Muscle of leg (tissue), 11 donors: ENCODE data around the gene MT1H. TPM values are rescaled to one million over a fixed set of nuclear protein-coding genes. Genes with fewer than 3 reads are reported as not detected.
"Not testable (repeated sequence)": the region's sequence is repeated elsewhere in the genome, so short reads cannot be mapped to it uniquely, and the experiment has no call there.

Source experiments
- DNase-seq: peaks from one replicate; pipeline ENCODE4 v3.0.0; 2013
- H3K27ac ChIP-seq: one replicate; pipeline ENCODE4 v1.5.1; 2013; ENCODE audit warnings: mild to moderate bottlenecking, low read length, control low read depth
- H3K27me3 ChIP-seq: one replicate; pipeline ENCODE4 v1.6.1; 2013; ENCODE audit warnings: low read length; ENCODE audit not compliant: control insufficient read depth, insufficient read depth
- H3K36me3 ChIP-seq: one replicate; pipeline ENCODE4 v1.6.1; 2013; ENCODE audit warnings: low read length; ENCODE audit not compliant: control insufficient read depth, insufficient read depth
- H3K4me1 ChIP-seq: one replicate; pipeline ENCODE4 v1.6.1; 2013; ENCODE audit warnings: low read length; ENCODE audit not compliant: control insufficient read depth, insufficient read depth
- H3K4me3 ChIP-seq: one replicate; pipeline ENCODE4 v1.5.1; 2013; ENCODE audit warnings: low read length, control low read depth
- H3K9me3 ChIP-seq: replicated peaks from 2 replicates; pipeline ENCODE4 v1.6.1; 2013; ENCODE audit warnings: low read depth, low read length; ENCODE audit not compliant: control insufficient read depth
- WGBS: methylation state at CpG from one replicate; pipeline ENCODE4 v1.1.5; 2013; ENCODE audit warnings: missing lambda C conversion rate; ENCODE audit not compliant: insufficient coverage; 5-methylcytosine and 5-hydroxymethylcytosine counted together
- polyA plus RNA-seq, 8 donors: library from polyadenylated mRNA; unstranded; fragments of 120-200 nt; gene quantifications; one replicate each; pipeline versions ENCODE4 v1.2.1 to v1.2.3, GENCODE V29; 2013; ENCODE audit warnings: inconsistent platforms in 1 of 8, low replicate concordance in 1 of 8; ENCODE audit not compliant: insufficient read length in 8 of 8, insufficient read depth in 1 of 8
- total RNA-seq: library from RNA; stranded (reverse); fragments of 120-200 nt; gene quantifications from one replicate; pipeline ENCODE4 v1.2.4, GENCODE V29; 2013

MT1H gene
- total and polyA plus RNA-seq, 9 donors, result 0.40 to 8.7 (median 5.1) TPM; not detected in 4

DNA sequence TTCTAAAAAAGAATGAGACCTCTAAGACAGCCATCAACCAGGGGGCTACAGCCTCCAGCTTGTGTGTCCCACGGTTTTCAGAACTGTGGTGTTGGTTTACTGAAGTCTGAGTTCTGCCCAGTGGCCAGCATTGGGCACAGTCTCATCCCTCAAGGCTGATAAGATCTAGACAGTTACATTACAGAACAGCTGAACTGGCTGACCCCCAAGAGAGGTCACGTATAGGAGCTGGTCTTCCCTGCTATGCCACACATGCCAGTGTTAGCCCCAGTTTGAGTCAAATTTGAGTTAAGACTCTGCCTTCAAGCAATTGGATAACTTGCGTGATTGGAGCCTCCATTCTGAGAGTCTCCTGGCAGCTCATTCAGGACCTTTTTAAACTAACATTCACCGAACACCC lies 45.5 kb downstream of the MT1H start:
- WGBS, result 83% methylated on average over 2 of the region's 4 CpGs
- no peaks in the 10 kb centered on the region for H3K9me3 ChIP-seq
- no peaks in the 10 kb centered on the region for H3K27me3 ChIP-seq
- DNase-seq, result no peak
- H3K4me1 ChIP-seq, result no peaks in the 10 kb centered on the region
- no peaks in the 10 kb centered on the region for H3K36me3 ChIP-seq
- no peak overlapping the region for H3K27ac ChIP-seq
- no peak overlapping the region for H3K4me3 ChIP-seq

DNA sequence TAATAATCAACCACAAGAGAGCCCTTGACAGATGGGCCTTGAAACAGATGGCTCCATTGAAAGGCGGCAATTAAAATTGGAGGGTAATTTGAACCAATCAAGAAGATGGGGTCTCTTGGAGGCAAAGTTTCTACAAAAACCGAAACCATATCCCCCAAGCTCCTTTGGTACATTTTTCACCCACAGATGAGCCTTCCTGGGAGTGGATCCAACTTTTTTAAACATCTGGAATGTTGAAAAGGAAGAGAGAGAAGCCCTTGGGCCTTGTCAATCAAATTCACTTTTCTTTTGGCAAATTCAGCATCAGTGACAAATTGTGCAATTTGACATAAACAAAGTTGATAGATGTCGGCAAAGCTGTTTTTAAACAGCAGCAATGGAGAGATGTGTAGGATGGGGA lies 47.1 kb downstream of the MT1H start:
- WGBS, result no CpG with 5 or more reads among the region's 3 CpGs
- Histone ChIP-seq H3K4me1 (no peaks in the 10 kb centered on the region), H3K9me3 (no peaks in the 10 kb centered on the region), H3K36me3 (no peaks in the 10 kb centered on the region), H3K27me3 (no peaks in the 10 kb centered on the region), H3K4me3 (no peak overlapping the region), H3K27ac (no peak overlapping the region)
- DNase-seq, result peak; percentile 43

- H3K36me3 ChIP-seq, H3K4me1 ChIP-seq, H3K27ac ChIP-seq, H3K27me3 ChIP-seq, H3K4me3 ChIP-seq, H3K9me3 ChIP-seq, DNase-seq: not testable (repeated sequence)
- WGBS, result 80% methylated on average over 1 of the region's 2 CpGs
These were observed 47.9 kb downstream of the MT1H start for GRCh38 chr16:56717532-56717931.

Other genes with a start within 250 kb of the MT1H start
- 49.1 TPM for gene AMFR, start 244.3 kb upstream of the MT1H start, total RNA-seq
- 10 to 100 TPM; 36.6 to 70.4 (median 51.5) TPM for gene AMFR, start 244.3 kb upstream of the MT1H start, polyA plus RNA-seq
- 73.8 TPM for gene NUDT21, start 218.5 kb upstream of the MT1H start, total RNA-seq
- 10 to 100 TPM; 47.3 to 77.1 (median 61.6) TPM for gene NUDT21, start 218.5 kb upstream of the MT1H start, polyA plus RNA-seq
- gene OGFOD1, start 218.3 kb upstream of the MT1H start, total RNA-seq, result 39.3 TPM
- 10 to 100 TPM; 30.7 to 46.2 (median 37.8) TPM for gene OGFOD1, start 218.3 kb upstream of the MT1H start, polyA plus RNA-seq
- gene BBS2, start 149.8 kb upstream of the MT1H start, total RNA-seq, result 58.3 TPM
- 10 to 100 TPM; 27.9 to 42.7 (median 36.2) TPM for gene BBS2, start 149.8 kb upstream of the MT1H start, polyA plus RNA-seq
- not detected for gene MT4, start 104.7 kb upstream of the MT1H start, total RNA-seq
- not detected for gene MT4, start 104.7 kb upstream of the MT1H start, polyA plus RNA-seq
- gene MT3, start 80.3 kb upstream of the MT1H start, total RNA-seq, result 12.6 TPM
- gene MT3, start 80.3 kb upstream of the MT1H start, polyA plus RNA-seq, result 10 to 100 TPM in 3 of 8 donors, 1 to 10 TPM in 5; 3.9 to 15.8 (median 9.0) TPM
- gene MT2A, start 61.2 kb upstream of the MT1H start, total RNA-seq, result 9.9 TPM
- gene MT2A, start 61.2 kb upstream of the MT1H start, polyA plus RNA-seq, result 10 to 100 TPM; 14.6 to 31.5 (median 25.5) TPM
- 29.0 TPM for gene MT1E, start 44.0 kb upstream of the MT1H start, total RNA-seq
- gene MT1E, start 44.0 kb upstream of the MT1H start, polyA plus RNA-seq, result 10 to 100 TPM in 5 of 8 donors, 1 to 10 TPM in 3; 7.4 to 18.6 (median 11.7) TPM
- 2.4 TPM for gene MT1M, start 37.2 kb upstream of the MT1H start, total RNA-seq
- 1 to 10 TPM in 2 of 8 donors, under 1 TPM in 6; 0.34 to 1.2 (median 0.59) TPM for gene MT1M, start 37.2 kb upstream of the MT1H start, polyA plus RNA-seq
- gene MT1A, start 31.1 kb upstream of the MT1H start, total RNA-seq, result 0.58 TPM
- under 1 TPM in 2 of 8 donors, not detected in 6; 0.41 to 0.55 TPM for gene MT1A, start 31.1 kb upstream of the MT1H start, polyA plus RNA-seq
- not detected for gene MT1B, start 17.9 kb upstream of the MT1H start, total RNA-seq
- gene MT1B, start 17.9 kb upstream of the MT1H start, polyA plus RNA-seq, result under 1 TPM in 1 of 8 donors, not detected in 7; 0.64 TPM
- gene MT1F, start 11.9 kb upstream of the MT1H start, total RNA-seq, result not detected
- gene MT1F, start 11.9 kb upstream of the MT1H start, polyA plus RNA-seq, result 1 to 10 TPM in 6 of 8 donors, under 1 TPM in 2; 0.35 to 3.9 (median 1.3) TPM
- gene MT1G, start 1.7 kb upstream of the MT1H start, total RNA-seq, result 1.2 TPM
- 10 to 100 TPM in 2 of 8 donors, 1 to 10 TPM in 1, under 1 TPM in 3, not detected in 2; 0.42 to 21.4 (median 4.3) TPM for gene MT1G, start 1.7 kb upstream of the MT1H start, polyA plus RNA-seq
- 16.8 TPM for gene MT1X, start 12.7 kb downstream of the MT1H start, total RNA-seq
- 10 to 100 TPM in 6 of 8 donors, 1 to 10 TPM in 2; 7.3 to 15.6 (median 11.0) TPM for gene MT1X, start 12.7 kb downstream of the MT1H start, polyA plus RNA-seq
- 54.6 TPM for gene NUP93, start 60.3 kb downstream of the MT1H start, total RNA-seq
- 10 to 100 TPM; 42.9 to 49.1 (median 45.1) TPM for gene NUP93, start 60.3 kb downstream of the MT1H start, polyA plus RNA-seq
- gene SLC12A3, start 195.4 kb downstream of the MT1H start, total RNA-seq, result 0.04 TPM
- gene SLC12A3, start 195.4 kb downstream of the MT1H start, polyA plus RNA-seq, result under 1 TPM in 6 of 8 donors, not detected in 2; 0.03 to 0.07 (median 0.04) TPM